BJ (cell line): ENCODE data around the gene MMP23B. TPM values are rescaled to one million over a fixed set of nuclear protein-coding genes. Genes with fewer than 3 reads are reported as not detected.

Experiments
- CTCF ChIA-PET: fragments of 350-600 bp; formaldehyde crosslinking; extraction: SDS; loops from one replicate; lab custom pipeline; 2021; ENCODE audit warnings: antibody characterized with exemption, inconsistent platforms; lab: Yijun Ruan, JAX
- POLR2A ChIA-PET: fragments of 300-600 bp; sonication (Branson Sonifier 250); formaldehyde crosslinking; extraction: SDS; loops from one replicate; lab custom pipeline; 2021; ENCODE audit warnings: antibody characterized with exemption; lab: Charles Lee
- DNase-seq: peaks from one replicate; pipeline ENCODE4 v3.0.0-alpha.2; 2011; ENCODE audit warnings: low read depth
- H3K27me3 ChIP-seq: 2 replicates; pipeline ENCODE4 v1.6.0; 2011; ENCODE audit warnings: low read length; ENCODE audit not compliant: control insufficient read depth, insufficient read depth
- H3K36me3 ChIP-seq: 2 replicates; pipeline ENCODE4 v1.5.1; 2011; ENCODE audit warnings: low read length; ENCODE audit not compliant: control insufficient read depth, insufficient read depth
- H3K4me3 ChIP-seq: 2 replicates; pipeline ENCODE4 v1.5.1; 2011; ENCODE audit warnings: low read depth, mild to moderate bottlenecking, control low read depth, low read length
- CTCF ChIP-seq: IDR thresholded peaks from 2 replicates; pipeline ENCODE4 v1.5.1; 2011; ENCODE audit warnings: low read depth, mild to moderate bottlenecking, control low read depth, inconsistent platforms, low read length, moderate library complexity; ENCODE audit not compliant: insufficient read depth
- polyA plus RNA-seq: library from polyadenylated mRNA; depleted of rRNA; stranded (reverse); fragments of >200 nt; gene quantifications from 2 replicates; pipeline ENCODE4 v1.2.3, GENCODE V29; 2011

The MMP23B gene
- polyA plus RNA-seq, 1 experiment = 5.7 TPM

GRCh38 chr1:1621173-1622009 is 10.6 kb upstream of the MMP23B start:
- no peak for DNase-seq
- ChIA-PET CTCF (interaction anchor here (1.5 kb wide), 1 partner anchor 9 kb away, joined by 4 read pairs; no protein-coding TSS in a partner anchor), POLR2A (no interaction called here)
- H3K36me3 ChIP-seq = peaks cover 13% of the 10 kb centered on the region
- no peaks in the 10 kb centered on the region for H3K27me3 ChIP-seq
- H3K4me3 ChIP-seq = no peak overlapping the region
- TF ChIP-seq CTCF = no peak

DNA sequence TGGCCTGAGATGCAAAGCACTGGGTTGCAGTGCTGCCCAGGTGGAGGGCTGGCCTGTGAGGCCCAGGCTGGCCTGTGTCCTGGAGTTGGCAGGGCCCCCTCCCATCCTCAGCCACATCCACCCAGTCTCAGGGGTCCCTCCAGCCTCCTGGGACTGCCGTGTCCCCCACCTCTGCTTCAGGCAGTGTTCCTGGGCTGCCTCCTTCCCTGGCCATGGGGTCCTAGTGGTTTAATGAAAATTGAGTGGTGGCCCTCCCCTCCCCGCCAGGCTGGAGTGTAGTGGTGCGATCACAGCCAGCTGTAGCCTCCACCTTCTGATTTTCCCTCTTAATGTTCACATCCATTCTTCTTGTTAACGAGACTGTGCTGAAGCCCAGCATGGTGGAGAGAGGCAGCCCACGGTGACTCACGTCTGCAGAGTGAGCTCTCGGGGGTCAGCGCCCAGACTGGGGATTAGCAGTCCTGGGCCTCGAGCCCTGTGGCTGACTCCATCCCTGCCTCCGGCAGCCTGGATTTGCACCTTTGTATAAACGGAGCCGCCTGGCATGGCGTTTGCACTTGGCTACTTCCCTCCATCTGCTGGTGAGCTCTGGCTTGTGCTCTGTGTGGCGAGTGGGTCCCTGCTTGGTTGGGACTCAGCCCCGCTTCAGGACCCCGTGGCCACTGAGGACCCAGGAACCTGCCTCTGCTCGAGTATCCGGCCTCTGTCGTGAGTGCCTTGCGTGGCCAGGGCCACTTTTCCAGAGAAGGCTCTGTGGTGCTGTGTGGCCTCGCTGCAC is 9.8 kb upstream of the MMP23B start:
- DNase-seq = no peak
- CTCF ChIA-PET = no interaction called here

DNA sequence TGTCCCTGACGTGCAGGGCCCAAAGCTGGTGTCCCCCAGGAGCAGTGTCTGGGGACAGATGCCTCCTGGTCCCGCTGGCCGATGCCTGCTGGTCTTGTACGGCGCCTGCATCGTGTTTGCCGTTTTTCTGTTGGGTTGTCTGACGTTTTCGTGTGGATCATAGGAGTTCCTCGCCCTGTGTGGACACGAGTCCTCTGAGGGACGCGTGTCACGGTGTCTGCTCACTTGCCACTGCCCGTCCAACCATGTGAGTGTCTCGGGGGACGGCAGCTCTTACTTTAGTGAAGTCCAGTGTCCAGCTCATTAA is 9.2 kb upstream of the MMP23B start:
- no peaks in the 10 kb centered on the region for H3K27me3 ChIP-seq
- peaks cover 9% of the 10 kb centered on the region for H3K36me3 ChIP-seq
- CTCF ChIA-PET = no interaction called here
- no peak overlapping the region for H3K4me3 ChIP-seq
- TF ChIP-seq CTCF = no peak
- DNase-seq = no peak
- POLR2A ChIA-PET = interaction anchor here (0.5 kb wide), 1 partner anchor 10 kb away, joined by 8 read pairs; no protein-coding TSS in a partner anchor

More for the DNA sequence above, 9.8 kb upstream of the MMP23B start:
- no peak overlapping the region for H3K4me3 ChIP-seq
- H3K36me3 ChIP-seq = peaks cover 13% of the 10 kb centered on the region
- no peak for TF ChIP-seq CTCF
- H3K27me3 ChIP-seq = no peaks in the 10 kb centered on the region
- POLR2A ChIA-PET = interaction anchor here (0.5 kb wide), 1 partner anchor 10 kb away, joined by 8 read pairs; no protein-coding TSS in a partner anchor

- H3K4me3 ChIP-seq = no peak overlapping the region
- DNase-seq = no peak
- H3K36me3 ChIP-seq = peaks cover 7% of the 10 kb centered on the region
- CTCF ChIA-PET = no interaction called here
- POLR2A ChIA-PET = no interaction called here
- no peaks in the 10 kb centered on the region for H3K27me3 ChIP-seq
- no peak for TF ChIP-seq CTCF
Measured at GRCh38 chr1:1623181-1623630, 8.8 kb upstream of the MMP23B start.
